WTC11 (cell line): Measurements from ENCODE around the gene BCAS1. TPM values are rescaled to one million over a fixed set of nuclear protein-coding genes. Genes with fewer than 3 reads are reported as not detected.

Experiments
- ATAC-seq: fragments of 200-7000 bp; cut with Tn5 transposase; 2 replicates; pipeline ENCODE4 v1.10.0; 2021; ENCODE audit warnings: mild to moderate bottlenecking, moderate library complexity
- CTCF ChIA-PET: fragments of 300-600 bp; sonication (Branson Sonifier 250); formaldehyde crosslinking; loops from one replicate; lab custom pipeline; 2021; ENCODE audit warnings: antibody characterized with exemption; lab: Charles Lee
- POLR2A ChIA-PET: fragments of 350-600 bp; sonication (Branson Sonifier 250); formaldehyde crosslinking; loops from one replicate; lab custom pipeline; 2021; ENCODE audit warnings: antibody characterized with exemption; lab: Charles Lee
- DNase-seq: peaks from one replicate; pipeline ENCODE4 v3.0.0; 2021; ENCODE audit warnings: low spot score
- H3K27ac Mint-ChIP-seq: 2 replicates; pipeline ENCODE4 v1.8.0; 2021; ENCODE audit warnings: mixed read lengths
- H3K27me3 Mint-ChIP-seq: 2 replicates; pipeline ENCODE4 v1.8.0; 2021; ENCODE audit warnings: low read depth, mild to moderate bottlenecking, moderate library complexity, mixed read lengths
- H3K36me3 Mint-ChIP-seq: 2 replicates; pipeline ENCODE4 v1.8.0; 2021; ENCODE audit warnings: mixed read lengths
- H3K4me1 Mint-ChIP-seq: 2 replicates; pipeline ENCODE4 v1.8.0; 2022; ENCODE audit warnings: mixed read lengths
- H3K4me3 Mint-ChIP-seq: 2 replicates; pipeline ENCODE4 v1.8.0; 2021; ENCODE audit warnings: mild to moderate bottlenecking, moderate library complexity, mixed read lengths
- H3K9me3 Mint-ChIP-seq: 2 replicates; pipeline ENCODE4 v1.8.0; 2021; ENCODE audit warnings: mixed read lengths
- CBFB ChIP-seq: sonication (generic); formaldehyde crosslinking; IDR thresholded peaks from 2 replicates; pipeline ENCODE4 v1.8.1; 2022; ENCODE audit warnings: mild to moderate bottlenecking, low read depth, missing genetic modification reagents
- EMX1 ChIP-seq: fragments of 250-450 bp; sonication (Bioruptor Pico); IDR thresholded peaks from 2 replicates; pipeline ENCODE4 v1.8.0; 2021; ENCODE audit warnings: mild to moderate bottlenecking
- FOXP1 ChIP-seq: sonication (generic); formaldehyde crosslinking; IDR thresholded peaks from 2 replicates; pipeline ENCODE4 v1.8.0; 2022; ENCODE audit warnings: missing genetic modification reagents, mild to moderate bottlenecking, moderate library complexity, borderline replicate concordance
- GTF2I ChIP-seq: fragments of 250-450 bp; sonication (Bioruptor Pico); conservative IDR thresholded peaks from 2 replicates; pipeline ENCODE4 v1.4.0; 2021; ENCODE audit warnings: mild to moderate bottlenecking
- IRF2 ChIP-seq: sonication (generic); formaldehyde crosslinking; IDR thresholded peaks from 2 replicates; pipeline ENCODE4 v1.8.0; 2022; ENCODE audit warnings: low read depth, missing genetic modification reagents, borderline replicate concordance
- JAZF1 ChIP-seq: fragments of 250-450 bp; sonication (Bioruptor Pico); IDR thresholded peaks from 2 replicates; pipeline ENCODE4 v1.9.0; 2021; ENCODE audit warnings: moderate library complexity, mild to moderate bottlenecking, inconsistent platforms
- JUN ChIP-seq: sonication (generic); formaldehyde crosslinking; IDR thresholded peaks from 2 replicates; pipeline ENCODE4 v1.8.0; 2023; ENCODE audit warnings: mild to moderate bottlenecking, missing genetic modification reagents
- MYBL2 ChIP-seq: sonication (generic); formaldehyde crosslinking; IDR thresholded peaks from 2 replicates; pipeline ENCODE4 v1.8.1; 2023; ENCODE audit warnings: mild to moderate bottlenecking, moderate library complexity, missing genetic modification reagents
- NFATC4 ChIP-seq: fragments of 250-450 bp; sonication (Bioruptor Pico); IDR thresholded peaks from 2 replicates; pipeline ENCODE4 v1.9.0; 2021; ENCODE audit warnings: mild to moderate bottlenecking
- NFYB ChIP-seq: sonication (generic); formaldehyde crosslinking; conservative IDR thresholded peaks from 2 replicates; pipeline ENCODE4 v1.8.0; 2022; ENCODE audit warnings: low read depth, missing genetic modification reagents
- NR1H2 ChIP-seq: sonication (generic); formaldehyde crosslinking; IDR thresholded peaks from 2 replicates; pipeline ENCODE4 v1.9.0; 2021; ENCODE audit warnings: mild to moderate bottlenecking, moderate library complexity, missing genetic modification reagents
- NR2C2 ChIP-seq: sonication (generic); formaldehyde crosslinking; IDR thresholded peaks from 2 replicates; pipeline ENCODE4 v1.8.0; 2022; ENCODE audit warnings: mild to moderate bottlenecking, missing genetic modification reagents
- NR3C1 ChIP-seq: sonication (generic); formaldehyde crosslinking; conservative IDR thresholded peaks from 2 replicates; pipeline ENCODE4 v1.8.1; 2023; ENCODE audit warnings: low read depth, mild to moderate bottlenecking, missing genetic modification reagents
- TEAD4 ChIP-seq: sonication (generic); formaldehyde crosslinking; IDR thresholded peaks from 2 replicates; pipeline ENCODE4 v1.8.0; 2022; ENCODE audit warnings: mild to moderate bottlenecking, missing genetic modification reagents
- ZNF138 ChIP-seq: sonication (generic); formaldehyde crosslinking; conservative IDR thresholded peaks from 2 replicates; pipeline ENCODE4 v1.8.1; 2022; ENCODE audit warnings: mild to moderate bottlenecking, moderate library complexity, missing genetic modification reagents
- ZNF396 ChIP-seq: fragments of 250-450 bp; sonication (Bioruptor Pico); IDR thresholded peaks from 2 replicates; pipeline ENCODE4 v1.8.0; 2021; ENCODE audit warnings: mild to moderate bottlenecking, moderate library complexity, borderline replicate concordance
- ZNF416 ChIP-seq: fragments of 250-450 bp; sonication (Bioruptor Pico); IDR thresholded peaks from 2 replicates; pipeline ENCODE4 v1.9.0; 2021; ENCODE audit warnings: mild to moderate bottlenecking, inconsistent platforms
- total RNA-seq: library from RNA; stranded (reverse); gene quantifications from 3 replicates; pipeline ENCODE4 v1.2.3, GENCODE V29; 2021
- TF ChIP-seq, protein P1 (sequence below): fragments of 250-450 bp; sonication (Bioruptor Pico); conservative IDR thresholded peaks from 2 replicates; pipeline ENCODE4 v1.9.0; 2021; ENCODE audit warnings: mild to moderate bottlenecking
- TF ChIP-seq, protein P2 (sequence below): sonication (generic); formaldehyde crosslinking; IDR thresholded peaks from 2 replicates; pipeline ENCODE4 v1.8.1; 2022; ENCODE audit warnings: mild to moderate bottlenecking, moderate library complexity, missing genetic modification reagents
- TF ChIP-seq, protein P3 (sequence below): sonication (generic); formaldehyde crosslinking; IDR thresholded peaks from 2 replicates; pipeline ENCODE4 v1.8.1; 2023; ENCODE audit warnings: mild to moderate bottlenecking, missing genetic modification reagents
- TF ChIP-seq, protein P4 (sequence below): sonication (generic); formaldehyde crosslinking; IDR thresholded peaks from 2 replicates; pipeline ENCODE4 v1.8.0; 2022; ENCODE audit warnings: mild to moderate bottlenecking, missing genetic modification reagents
- TF ChIP-seq, protein P5 (sequence below): fragments of 250-450 bp; sonication (Bioruptor Pico); IDR thresholded peaks from 2 replicates; pipeline ENCODE4 v1.9.0; 2021; ENCODE audit warnings: mild to moderate bottlenecking, borderline replicate concordance
- TF ChIP-seq, protein P6 (sequence below): fragments of 250-450 bp; sonication (Bioruptor Pico); IDR thresholded peaks from 2 replicates; pipeline ENCODE4 v2.1.2; 2022; ENCODE audit warnings: mild to moderate bottlenecking, moderate library complexity
- TF ChIP-seq, protein P7 (sequence below): sonication (generic); formaldehyde crosslinking; conservative IDR thresholded peaks from 2 replicates; pipeline ENCODE4 v1.8.1; 2022; ENCODE audit warnings: mild to moderate bottlenecking, missing genetic modification reagents

The BCAS1 gene
- total RNA-seq, 1 experiment from 2014 or later, result 0.11 TPM

DNA sequence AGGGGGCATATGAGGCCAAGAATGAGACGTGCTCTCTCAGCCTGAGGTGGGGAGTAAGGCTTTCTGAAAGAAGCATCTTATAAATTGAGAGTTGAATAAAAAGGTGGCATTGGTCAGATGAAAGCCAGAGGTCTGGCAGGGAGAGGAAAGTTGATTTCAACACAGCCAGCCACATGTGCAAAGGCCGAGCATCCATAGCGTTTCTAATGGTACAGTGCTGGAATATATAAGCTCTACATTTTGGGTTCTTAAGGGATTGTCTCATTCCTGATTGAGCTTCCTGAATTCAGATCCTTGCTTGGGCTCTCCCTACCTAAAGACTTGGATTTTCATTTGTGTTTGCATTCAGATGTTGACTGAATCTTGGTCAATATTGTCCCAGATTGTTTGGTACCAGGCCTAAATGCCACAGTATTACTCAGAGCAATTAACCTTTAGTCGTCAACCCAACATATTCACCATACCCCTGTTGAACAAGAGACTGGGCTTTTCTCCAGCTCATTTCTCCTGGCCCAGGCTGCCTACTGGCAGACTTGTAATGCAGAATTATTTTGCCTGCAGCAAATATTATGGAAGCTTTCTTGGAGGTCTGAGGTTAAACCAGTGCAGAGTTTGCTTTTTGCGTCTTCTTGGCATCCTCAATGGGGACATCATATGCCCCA, 14.5 kb upstream of the BCAS1 start (continued):
- TF ChIP-seq, protein P1, sequence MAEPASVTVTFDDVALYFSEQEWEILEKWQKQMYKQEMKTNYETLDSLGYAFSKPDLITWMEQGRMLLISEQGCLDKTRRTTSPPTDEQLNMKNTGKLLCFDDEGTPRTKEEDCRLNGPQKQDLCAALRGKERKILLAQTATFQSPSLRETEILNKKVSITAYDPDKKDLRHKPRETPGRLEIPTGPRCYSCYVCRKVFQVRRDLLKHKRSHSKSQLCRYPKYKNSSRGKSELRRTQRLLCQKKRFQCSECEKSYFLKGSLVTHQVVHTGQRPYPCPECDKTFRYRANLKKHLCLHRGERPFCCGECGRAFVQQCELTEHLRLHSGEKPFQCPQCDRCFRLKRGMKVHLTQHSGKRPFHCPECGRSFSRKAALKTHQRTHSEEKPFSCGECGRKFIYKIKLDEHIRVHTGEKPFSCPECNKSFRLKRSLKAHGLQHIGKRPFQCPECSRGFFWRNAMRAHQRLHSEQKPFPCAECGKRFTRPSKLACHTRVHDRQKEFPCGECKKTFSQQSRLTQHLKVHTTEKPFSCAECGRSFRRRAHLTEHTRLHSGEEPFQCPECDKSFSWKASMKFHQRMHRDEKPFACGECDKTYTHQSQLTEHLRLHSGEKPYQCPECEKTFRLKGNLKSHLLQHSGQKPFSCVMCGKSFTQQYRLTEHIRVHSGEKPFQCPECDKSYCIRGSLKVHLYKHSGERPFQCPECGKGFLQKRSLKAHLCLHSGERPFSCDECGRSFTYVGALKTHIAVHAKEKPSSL, result no peak
- no peak for TF ChIP-seq TEAD4 (CRISPR knock-in tag)
- no peak for TF ChIP-seq GTF2I

DNA sequence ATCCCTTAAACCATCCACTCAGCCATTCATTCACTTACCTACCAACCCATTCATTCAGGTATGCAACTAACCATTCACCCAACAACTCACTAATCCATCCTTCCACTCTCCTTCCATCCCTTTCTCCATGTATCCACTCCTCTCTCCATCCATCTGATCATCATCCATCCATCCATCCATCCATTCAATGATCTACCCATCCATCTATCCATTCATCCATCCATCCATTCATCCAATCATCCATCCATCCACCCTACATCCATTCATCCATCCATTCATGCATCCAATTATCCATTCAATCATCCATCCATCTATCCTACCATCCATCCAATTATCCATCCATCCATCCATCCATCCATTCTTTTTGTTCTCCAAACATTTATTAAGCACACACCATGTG, 13.8 kb upstream of the BCAS1 start:
- ChIA-PET CTCF (interaction anchor here (2.3 kb wide), 1 partner anchor 19 kb away, joined by 7 read pairs; no protein-coding TSS in a partner anchor), POLR2A (no interaction called here)

DNA sequence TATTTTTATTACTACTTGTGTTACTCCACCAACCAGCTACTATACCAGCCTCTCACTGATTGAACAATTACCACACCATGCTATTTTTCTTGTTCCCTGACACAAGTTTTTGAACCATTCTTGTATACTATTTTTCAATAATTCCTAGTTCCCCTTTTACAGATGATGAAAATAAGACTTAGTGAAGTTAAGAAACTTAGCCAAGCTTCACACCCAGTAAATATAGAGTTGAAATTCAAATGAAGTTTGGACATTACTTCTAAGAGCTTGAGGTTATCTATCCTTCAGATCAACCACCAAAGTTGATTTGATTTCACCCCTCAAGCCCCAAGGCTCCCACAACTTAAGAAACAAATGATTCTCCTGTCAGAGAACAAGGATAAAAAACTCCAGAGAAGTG, 13.1 kb upstream of the BCAS1 start:
- DNase-seq, result no peak
- ATAC-seq, result no peak
- H3K36me3 Mint-ChIP-seq, result no peaks in the 10 kb centered on the region
- POLR2A ChIA-PET, result no interaction called here
- no peak overlapping the region for H3K27ac Mint-ChIP-seq
- CTCF ChIA-PET, result interaction anchor here (2.3 kb wide), 1 partner anchor 20 kb away, joined by 7 read pairs; no protein-coding TSS in a partner anchor
- H3K27me3 Mint-ChIP-seq, result no peaks in the 10 kb centered on the region
- H3K4me3 Mint-ChIP-seq, result no peak overlapping the region
- TF ChIP-seq, protein P2, sequence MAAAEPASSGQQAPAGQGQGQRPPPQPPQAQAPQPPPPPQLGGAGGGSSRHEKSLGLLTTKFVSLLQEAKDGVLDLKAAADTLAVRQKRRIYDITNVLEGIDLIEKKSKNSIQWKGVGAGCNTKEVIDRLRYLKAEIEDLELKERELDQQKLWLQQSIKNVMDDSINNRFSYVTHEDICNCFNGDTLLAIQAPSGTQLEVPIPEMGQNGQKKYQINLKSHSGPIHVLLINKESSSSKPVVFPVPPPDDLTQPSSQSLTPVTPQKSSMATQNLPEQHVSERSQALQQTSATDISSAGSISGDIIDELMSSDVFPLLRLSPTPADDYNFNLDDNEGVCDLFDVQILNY, result no peak
- no peak for TF ChIP-seq ZNF138
- TF ChIP-seq CBFB, result no peak
- no peak for TF ChIP-seq ZNF416 (CRISPR knock-in tag)
- TF ChIP-seq ZNF396, result no peak
- no peak for TF ChIP-seq FOXP1 (CRISPR knock-in tag)
- TF ChIP-seq, protein P3, sequence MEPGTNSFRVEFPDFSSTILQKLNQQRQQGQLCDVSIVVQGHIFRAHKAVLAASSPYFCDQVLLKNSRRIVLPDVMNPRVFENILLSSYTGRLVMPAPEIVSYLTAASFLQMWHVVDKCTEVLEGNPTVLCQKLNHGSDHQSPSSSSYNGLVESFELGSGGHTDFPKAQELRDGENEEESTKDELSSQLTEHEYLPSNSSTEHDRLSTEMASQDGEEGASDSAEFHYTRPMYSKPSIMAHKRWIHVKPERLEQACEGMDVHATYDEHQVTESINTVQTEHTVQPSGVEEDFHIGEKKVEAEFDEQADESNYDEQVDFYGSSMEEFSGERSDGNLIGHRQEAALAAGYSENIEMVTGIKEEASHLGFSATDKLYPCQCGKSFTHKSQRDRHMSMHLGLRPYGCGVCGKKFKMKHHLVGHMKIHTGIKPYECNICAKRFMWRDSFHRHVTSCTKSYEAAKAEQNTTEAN (CRISPR knock-in tag), result no peak
- TF ChIP-seq, protein P4, sequence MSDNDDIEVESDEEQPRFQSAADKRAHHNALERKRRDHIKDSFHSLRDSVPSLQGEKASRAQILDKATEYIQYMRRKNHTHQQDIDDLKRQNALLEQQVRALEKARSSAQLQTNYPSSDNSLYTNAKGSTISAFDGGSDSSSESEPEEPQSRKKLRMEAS, result no peak
- TF ChIP-seq JUN (CRISPR knock-in tag), result no peak
- no peak for TF ChIP-seq NR1H2 (CRISPR knock-in tag)
- TF ChIP-seq, protein P5, sequence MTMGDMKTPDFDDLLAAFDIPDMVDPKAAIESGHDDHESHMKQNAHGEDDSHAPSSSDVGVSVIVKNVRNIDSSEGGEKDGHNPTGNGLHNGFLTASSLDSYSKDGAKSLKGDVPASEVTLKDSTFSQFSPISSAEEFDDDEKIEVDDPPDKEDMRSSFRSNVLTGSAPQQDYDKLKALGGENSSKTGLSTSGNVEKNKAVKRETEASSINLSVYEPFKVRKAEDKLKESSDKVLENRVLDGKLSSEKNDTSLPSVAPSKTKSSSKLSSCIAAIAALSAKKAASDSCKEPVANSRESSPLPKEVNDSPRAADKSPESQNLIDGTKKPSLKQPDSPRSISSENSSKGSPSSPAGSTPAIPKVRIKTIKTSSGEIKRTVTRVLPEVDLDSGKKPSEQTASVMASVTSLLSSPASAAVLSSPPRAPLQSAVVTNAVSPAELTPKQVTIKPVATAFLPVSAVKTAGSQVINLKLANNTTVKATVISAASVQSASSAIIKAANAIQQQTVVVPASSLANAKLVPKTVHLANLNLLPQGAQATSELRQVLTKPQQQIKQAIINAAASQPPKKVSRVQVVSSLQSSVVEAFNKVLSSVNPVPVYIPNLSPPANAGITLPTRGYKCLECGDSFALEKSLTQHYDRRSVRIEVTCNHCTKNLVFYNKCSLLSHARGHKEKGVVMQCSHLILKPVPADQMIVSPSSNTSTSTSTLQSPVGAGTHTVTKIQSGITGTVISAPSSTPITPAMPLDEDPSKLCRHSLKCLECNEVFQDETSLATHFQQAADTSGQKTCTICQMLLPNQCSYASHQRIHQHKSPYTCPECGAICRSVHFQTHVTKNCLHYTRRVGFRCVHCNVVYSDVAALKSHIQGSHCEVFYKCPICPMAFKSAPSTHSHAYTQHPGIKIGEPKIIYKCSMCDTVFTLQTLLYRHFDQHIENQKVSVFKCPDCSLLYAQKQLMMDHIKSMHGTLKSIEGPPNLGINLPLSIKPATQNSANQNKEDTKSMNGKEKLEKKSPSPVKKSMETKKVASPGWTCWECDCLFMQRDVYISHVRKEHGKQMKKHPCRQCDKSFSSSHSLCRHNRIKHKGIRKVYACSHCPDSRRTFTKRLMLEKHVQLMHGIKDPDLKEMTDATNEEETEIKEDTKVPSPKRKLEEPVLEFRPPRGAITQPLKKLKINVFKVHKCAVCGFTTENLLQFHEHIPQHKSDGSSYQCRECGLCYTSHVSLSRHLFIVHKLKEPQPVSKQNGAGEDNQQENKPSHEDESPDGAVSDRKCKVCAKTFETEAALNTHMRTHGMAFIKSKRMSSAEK (CRISPR knock-in tag), result no peak
- TF ChIP-seq IRF2 (CRISPR knock-in tag), result no peak
- TF ChIP-seq, all 79 proteins: peak for 0
- Mint-ChIP-seq H3K9me3 (no peaks in the 10 kb centered on the region), H3K4me1 (no peaks in the 10 kb centered on the region)

More for the DNA sequence above, 13.8 kb upstream of the BCAS1 start:
- Mint-ChIP-seq H3K27ac (no peak overlapping the region), H3K27me3 (no peaks in the 10 kb centered on the region)
- ATAC-seq, result no peak
- no peak for TF ChIP-seq NR2C2 (CRISPR knock-in tag)
- no peak for TF ChIP-seq MYBL2 (CRISPR knock-in tag)
- no peak for TF ChIP-seq JAZF1 (CRISPR knock-in tag)
- TF ChIP-seq EMX1, result no peak
- no peak for TF ChIP-seq NFYB (CRISPR knock-in tag)
- TF ChIP-seq, protein P6, sequence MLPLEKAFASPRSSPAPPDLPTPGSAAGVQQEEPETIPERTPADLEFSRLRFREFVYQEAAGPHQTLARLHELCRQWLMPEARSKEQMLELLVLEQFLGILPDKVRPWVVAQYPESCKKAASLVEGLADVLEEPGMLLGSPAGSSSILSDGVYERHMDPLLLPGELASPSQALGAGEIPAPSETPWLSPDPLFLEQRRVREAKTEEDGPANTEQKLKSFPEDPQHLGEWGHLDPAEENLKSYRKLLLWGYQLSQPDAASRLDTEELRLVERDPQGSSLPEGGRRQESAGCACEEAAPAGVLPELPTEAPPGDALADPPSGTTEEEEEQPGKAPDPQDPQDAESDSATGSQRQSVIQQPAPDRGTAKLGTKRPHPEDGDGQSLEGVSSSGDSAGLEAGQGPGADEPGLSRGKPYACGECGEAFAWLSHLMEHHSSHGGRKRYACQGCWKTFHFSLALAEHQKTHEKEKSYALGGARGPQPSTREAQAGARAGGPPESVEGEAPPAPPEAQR (CRISPR knock-in tag), result no peak
- no peak for TF ChIP-seq NR3C1 (CRISPR knock-in tag)
- TF ChIP-seq NFATC4 (CRISPR knock-in tag), result no peak
- no peak for TF ChIP-seq ZNF416 (CRISPR knock-in tag)
- TF ChIP-seq, protein P7, sequence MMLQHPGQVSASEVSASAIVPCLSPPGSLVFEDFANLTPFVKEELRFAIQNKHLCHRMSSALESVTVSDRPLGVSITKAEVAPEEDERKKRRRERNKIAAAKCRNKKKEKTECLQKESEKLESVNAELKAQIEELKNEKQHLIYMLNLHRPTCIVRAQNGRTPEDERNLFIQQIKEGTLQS (CRISPR knock-in tag), result no peak
- TF ChIP-seq, all 79 proteins: peak for 0
- Mint-ChIP-seq H3K9me3 (no peaks in the 10 kb centered on the region), H3K36me3 (no peaks in the 10 kb centered on the region), H3K4me1 (no peaks in the 10 kb centered on the region), H3K4me3 (no peak overlapping the region)
- DNase-seq, result no peak
